Cerebellar cortex (tissue), 1 donor: ENCODE measurements around the gene PHC3.
A peak's percentile ranks its signal among the peaks of the same experiment; 100 is the strongest.
"Not testable (repeated sequence)": the region's sequence is repeated elsewhere in the genome, so short reads cannot be mapped to it uniquely, and the experiment has no call there.

ENCODE experiments used
- DNase-seq: peaks from one replicate; pipeline ENCODE4 v3.0.0-alpha.2; 2015; ENCODE audit warnings: low spot score

PHC3 gene, protein sequence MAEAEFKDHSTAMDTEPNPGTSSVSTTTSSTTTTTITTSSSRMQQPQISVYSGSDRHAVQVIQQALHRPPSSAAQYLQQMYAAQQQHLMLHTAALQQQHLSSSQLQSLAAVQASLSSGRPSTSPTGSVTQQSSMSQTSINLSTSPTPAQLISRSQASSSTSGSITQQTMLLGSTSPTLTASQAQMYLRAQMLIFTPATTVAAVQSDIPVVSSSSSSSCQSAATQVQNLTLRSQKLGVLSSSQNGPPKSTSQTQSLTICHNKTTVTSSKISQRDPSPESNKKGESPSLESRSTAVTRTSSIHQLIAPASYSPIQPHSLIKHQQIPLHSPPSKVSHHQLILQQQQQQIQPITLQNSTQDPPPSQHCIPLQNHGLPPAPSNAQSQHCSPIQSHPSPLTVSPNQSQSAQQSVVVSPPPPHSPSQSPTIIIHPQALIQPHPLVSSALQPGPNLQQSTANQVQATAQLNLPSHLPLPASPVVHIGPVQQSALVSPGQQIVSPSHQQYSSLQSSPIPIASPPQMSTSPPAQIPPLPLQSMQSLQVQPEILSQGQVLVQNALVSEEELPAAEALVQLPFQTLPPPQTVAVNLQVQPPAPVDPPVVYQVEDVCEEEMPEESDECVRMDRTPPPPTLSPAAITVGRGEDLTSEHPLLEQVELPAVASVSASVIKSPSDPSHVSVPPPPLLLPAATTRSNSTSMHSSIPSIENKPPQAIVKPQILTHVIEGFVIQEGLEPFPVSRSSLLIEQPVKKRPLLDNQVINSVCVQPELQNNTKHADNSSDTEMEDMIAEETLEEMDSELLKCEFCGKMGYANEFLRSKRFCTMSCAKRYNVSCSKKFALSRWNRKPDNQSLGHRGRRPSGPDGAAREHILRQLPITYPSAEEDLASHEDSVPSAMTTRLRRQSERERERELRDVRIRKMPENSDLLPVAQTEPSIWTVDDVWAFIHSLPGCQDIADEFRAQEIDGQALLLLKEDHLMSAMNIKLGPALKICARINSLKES

DNA sequence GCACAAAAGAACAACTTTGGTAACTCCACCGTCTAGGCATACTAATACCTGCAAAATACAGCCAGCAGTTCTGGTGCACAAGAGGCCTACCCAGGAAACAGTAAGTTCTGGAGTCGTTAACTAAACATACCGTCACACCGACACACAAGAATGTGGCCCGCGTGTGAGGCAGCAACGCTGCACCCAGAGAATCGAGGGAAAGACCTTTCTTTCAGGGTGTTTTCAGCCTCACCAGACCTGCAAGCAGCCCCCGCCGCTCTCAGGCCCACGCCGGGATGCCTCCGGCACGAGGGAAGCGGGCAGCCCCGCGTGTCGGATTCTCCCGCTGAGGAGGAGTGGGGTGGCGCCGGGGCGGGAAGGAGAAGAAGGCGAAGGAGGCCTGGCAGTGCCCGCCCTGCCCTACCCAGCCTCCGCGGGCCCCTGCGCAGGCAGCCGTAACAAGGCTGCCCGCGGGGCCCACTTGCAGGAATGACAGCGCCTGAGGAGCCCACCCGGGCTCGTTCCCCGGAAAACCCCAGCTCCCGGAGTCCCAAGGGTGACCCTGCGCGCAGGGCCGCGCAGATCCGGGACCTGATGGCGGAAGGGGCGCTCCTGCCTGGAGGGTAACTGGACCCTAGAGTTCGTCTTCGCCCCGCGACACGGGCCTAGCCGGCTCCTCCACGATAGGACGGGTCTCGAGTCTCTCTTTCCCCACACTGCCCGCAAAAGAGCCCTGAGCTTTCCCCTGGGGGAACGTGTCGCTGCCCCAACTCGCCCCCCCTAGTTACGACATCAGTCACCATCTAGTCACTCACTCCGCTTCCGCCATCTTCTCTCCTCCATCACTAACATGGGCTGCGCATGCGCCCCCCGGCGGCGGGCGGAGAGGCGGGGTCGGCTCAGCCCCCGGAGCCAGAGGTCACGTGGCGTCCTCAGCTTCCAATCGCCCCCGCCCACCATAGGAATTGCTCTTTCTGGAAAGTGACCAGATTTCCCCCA, at the start of gene PHC3:
PHC3 (minus strand) TSS at position 826 of the 978 bp plus-strand sequence; CDS start at position 808, 18 bp downstream.
- peak; percentile 93 for DNase-seq

- DNase-seq, result no peak
Measured at GRCh38 chr3:170228093-170228766, 46.7 kb upstream of the PHC3 start.

DNA sequence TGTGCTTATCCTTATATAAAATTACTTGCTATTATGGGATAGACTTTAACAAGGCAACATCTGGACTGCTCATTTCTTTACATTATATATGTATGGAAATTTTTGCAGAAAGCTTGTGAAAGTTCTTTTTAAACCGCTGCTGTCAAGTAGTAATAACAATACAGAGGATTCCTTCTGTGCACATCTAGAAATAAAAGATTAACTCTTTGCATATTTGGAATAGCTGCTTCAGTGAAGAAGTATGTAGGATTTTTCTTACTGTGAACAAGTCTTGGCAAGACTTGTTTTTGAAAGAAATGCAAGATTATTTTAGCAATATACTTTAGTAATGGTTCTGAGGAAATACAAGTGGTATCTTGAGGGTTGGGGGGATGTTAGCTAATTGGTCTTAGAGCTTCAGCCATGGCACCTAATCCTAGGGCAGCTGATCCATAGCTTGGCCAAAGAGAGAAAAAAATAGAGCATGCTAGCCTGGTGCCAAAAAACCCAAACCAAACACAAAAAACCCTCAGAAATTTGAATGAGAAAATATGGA, 45.0 kb upstream of the PHC3 start:
- DNase-seq, result no peak

DNA sequence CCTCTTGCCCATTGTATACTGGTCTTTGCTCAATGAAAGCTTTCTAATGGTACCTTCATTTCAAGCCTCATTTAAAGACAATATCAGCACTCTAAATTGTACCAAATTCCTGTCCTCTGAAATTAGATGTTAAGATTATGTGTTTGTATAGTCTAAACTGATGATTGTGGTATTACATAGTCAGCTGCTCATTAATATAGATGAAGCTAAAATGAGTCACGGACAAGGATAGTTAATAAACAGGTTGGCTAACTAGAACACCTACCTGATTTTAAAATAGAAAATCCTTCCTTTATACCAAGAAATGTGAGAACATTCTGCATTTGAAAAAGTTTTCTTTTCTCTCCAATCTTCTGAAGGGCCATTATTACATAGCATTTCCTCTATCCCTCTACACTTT, 43.6 kb upstream of the PHC3 start:
- no peak for DNase-seq

- DNase-seq, result peak; percentile 58
Measured at GRCh38 chr3:170222647-170223541, 41.4 kb upstream of the PHC3 start.

DNA sequence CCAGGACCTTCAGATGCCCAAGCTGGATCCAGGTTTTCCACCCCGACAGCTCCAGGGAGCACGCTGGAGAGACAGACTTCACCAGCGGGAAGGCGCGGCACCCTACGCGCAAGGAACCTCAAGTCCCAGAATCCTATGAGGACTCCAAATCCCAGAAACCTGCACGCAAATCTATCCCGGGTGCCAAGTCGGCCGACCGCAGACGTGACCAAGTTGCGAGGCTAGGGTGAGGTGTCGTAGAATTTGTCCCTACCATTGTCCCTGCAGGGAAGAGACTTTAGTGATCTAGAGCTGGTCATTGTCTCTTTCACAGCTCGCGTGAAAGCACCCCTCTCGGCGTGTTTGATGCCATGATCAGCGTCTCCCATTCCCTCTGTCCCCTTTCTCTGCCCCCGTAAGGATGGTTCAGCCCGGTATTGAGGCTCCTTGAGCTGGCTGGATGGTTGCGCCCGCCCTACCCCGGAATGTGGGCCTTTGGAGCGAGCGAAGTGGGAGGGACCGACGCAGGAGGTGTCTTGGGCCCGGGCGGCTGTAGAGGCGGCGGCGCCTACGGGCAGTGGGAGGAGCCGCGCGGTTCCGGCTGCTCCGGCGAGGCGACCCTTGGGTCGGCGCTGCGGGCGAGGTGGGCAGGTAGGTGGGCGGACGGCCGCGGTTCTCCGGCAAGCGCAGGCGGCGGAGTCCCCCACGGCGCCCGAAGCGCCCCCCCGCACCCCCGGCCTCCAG, 40.6 kb upstream of the PHC3 start, which contains the start of gene PRKCI:
PRKCI (plus strand) TSS at position 501 of the 723 bp plus-strand sequence. CDS start 246 bp downstream, outside the sequence.
- DNase-seq, result peak; percentile 98

- DNase-seq, result no peak
Measured at GRCh38 chr3:170220871-170221270, 39.3 kb upstream of the PHC3 start.

GRCh38 chr3:170219850-170220249, 38.3 kb upstream of the PHC3 start:
- DNase-seq, result no peak

GRCh38 chr3:170211668-170212067, 30.1 kb upstream of the PHC3 start:
- DNase-seq, result no peak

DNA sequence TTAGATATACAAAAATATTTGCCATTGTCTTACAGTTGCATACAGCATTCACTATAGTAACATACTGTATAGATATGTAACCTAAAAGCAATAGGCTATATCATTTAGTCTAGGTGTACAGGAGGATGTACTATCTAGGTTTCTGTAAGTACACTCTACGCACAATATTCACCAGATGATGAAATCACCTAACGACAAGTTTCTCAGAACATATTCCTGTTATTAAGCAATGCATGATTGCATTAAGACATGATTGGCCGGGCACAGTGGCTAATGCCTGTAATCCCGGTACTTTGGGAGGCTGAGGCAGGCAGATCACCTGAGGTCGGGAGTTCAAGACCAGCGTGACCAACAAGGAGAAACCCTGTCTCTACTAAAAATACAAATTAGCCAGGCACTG, 26.2 kb upstream of the PHC3 start:
- no peak for DNase-seq

- DNase-seq, result not testable (repeated sequence)
Measured at GRCh38 chr3:170206164-170206762, 24.7 kb upstream of the PHC3 start.

DNA sequence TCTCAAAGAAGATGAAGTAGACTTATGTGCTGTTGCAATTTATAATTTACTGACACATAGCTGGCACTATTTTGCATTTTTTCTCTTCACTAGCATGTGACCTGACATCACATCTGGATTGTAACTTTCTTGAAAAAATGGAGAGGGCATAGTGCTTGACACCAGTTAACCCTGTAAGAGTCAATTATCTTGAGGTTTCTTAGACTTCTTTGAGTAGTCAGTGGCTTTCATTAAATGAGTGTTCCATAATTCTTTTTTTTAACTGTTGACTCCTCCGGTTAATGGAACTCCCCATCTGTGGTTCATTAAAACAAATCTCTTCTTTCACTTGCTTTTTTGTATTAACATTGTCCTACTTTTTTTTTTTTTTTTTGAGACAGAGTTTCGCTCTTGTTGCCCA, 23.8 kb upstream of the PHC3 start:
- DNase-seq, result no peak

- DNase-seq, result no peak
Measured at GRCh38 chr3:170204509-170204908, 23.0 kb upstream of the PHC3 start.

DNA sequence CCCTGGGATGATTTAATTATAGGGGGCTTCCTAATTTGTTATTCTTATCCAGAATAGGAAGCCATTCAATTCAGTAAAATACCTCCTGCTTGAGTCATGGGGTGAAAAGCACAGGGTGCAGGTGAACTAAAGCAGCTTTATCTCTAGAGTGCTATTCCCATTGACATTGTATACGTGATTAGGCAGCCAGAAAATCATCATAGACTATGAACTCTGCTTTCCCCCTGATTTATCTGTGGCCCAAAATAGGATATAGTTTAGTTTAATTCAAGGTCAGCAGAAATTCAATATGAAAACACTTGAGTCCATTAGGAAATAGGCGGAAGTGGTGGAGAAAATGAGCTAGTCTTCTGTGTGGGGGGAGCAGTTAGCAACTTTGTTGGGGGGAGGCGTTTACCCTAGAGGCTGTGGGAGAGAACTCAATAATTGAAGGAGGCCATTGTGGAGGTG, 22.5 kb upstream of the PHC3 start:
- DNase-seq, result no peak

DNA sequence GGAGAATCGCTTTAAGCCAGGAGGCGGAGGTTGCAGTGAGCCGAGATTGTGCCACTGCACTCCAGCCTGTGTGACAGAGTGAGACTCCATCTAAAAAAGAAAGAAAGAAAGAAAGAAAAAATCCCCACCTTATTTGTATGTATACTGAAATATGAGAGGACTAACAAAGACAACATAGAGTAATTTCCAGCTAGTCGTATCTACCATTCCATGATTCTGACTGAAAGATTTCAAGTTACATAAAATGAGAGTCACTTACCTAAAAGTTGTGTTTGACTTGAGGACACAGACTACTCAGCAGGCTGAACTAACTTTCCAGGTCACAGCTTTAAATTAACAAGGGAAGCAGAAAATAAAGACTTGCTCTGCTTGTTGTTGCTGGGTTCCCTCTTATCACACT, 21.9 kb upstream of the PHC3 start:
- DNase-seq, result no peak

DNA sequence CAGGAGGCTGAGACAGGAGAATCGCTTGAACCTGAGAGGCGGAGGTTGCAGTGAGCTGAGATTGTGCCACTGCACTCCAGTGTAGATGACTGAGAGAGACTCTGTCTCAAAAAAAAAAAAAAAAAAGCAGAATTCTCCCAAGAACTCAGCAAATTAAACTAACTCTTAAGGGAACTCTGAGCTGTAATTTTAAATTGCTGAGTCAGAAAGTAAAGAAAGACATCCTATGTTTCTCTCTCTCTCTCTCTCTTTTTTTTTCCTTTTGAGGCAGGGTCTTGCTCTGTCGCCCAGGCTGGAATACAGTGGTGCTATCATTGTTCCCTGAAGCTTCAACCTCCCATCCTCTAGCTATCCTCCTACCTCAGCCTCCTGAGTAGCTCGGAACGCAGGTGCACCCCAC, 20.0 kb upstream of the PHC3 start:
- no peak for DNase-seq

GRCh38 chr3:170200987-170201386, 19.5 kb upstream of the PHC3 start:
- DNase-seq, result no peak

DNA sequence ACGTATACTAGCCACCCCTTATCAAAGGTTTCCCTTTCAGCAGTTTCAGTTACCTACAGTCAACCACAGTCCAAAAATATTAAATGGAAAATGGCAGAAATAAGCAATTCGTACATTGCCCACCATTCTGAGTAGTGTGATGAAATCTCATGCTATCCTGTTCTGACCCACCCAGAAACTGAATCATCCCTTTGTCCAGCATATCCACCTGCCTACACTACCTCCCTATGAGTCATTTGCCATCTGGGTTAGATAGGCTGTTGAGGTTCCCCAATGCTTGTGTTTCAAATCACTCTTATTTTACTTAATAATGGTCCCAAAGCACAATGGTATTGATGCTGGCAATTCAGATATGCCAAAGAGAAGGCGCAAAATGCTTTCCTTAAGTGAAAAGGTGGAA, 15.3 kb upstream of the PHC3 start:
- DNase-seq, result no peak
